K562 (cell line): ENCODE measurements around the gene RHEB.

Source experiments
- CTCF ChIP-seq, 3 experiments: IDR thresholded peaks in 2 of 3; conservative IDR thresholded peaks in 1 of 3; 2 replicates each; pipeline ENCODE4 v1.5.1; 2011 to 2012; ENCODE audit warnings: low read length in 3 of 3, mild to moderate bottlenecking in 3 of 3, control low read depth in 2 of 3, improper control_type of control experiment in 1 of 3, inconsistent platforms in 1 of 3, low read depth in 1 of 3, mixed read lengths in 1 of 3, moderate library complexity in 1 of 3; ENCODE audit not compliant: insufficient read depth in 2 of 3
- EZH2 ChIP-seq: IDR thresholded peaks from 2 replicates; pipeline ENCODE4 v1.6.1; 2012; ENCODE audit warnings: low read depth, mild to moderate bottlenecking, inconsistent platforms, low read length, borderline replicate concordance
- FOXP1 ChIP-seq: sonication (generic); formaldehyde crosslinking; IDR thresholded peaks from 2 replicates; pipeline ENCODE4 v1.8.0; 2022; ENCODE audit warnings: mild to moderate bottlenecking, missing genetic modification reagents
- NR2C2 ChIP-seq, 2 experiments: fragments of 200-800 bp in 1 of 2; sonication (Bioruptor generic) in 1 of 2; sonication (generic) in 1 of 2; formaldehyde crosslinking in 1 of 2; IDR thresholded peaks; 2 replicates each; pipeline versions ENCODE4 v1.6.1 to v1.8.0; 2016 to 2022; ENCODE audit warnings: mild to moderate bottlenecking in 1 of 2, missing compliant biosample characterization in 1 of 2, missing genetic modification characterization in 1 of 2, missing genetic modification reagents in 1 of 2
- PCBP2 ChIP-seq: fragments of 200-400 bp; formaldehyde crosslinking; IDR thresholded peaks from 2 replicates; pipeline ENCODE4 v1.6.1; 2018; ENCODE audit warnings: low read length, low read depth, mild to moderate bottlenecking, moderate library complexity; ENCODE audit not compliant: poor library complexity, severe bottlenecking
- RBM25 ChIP-seq: fragments of 200-400 bp; formaldehyde crosslinking; IDR thresholded peaks from 2 replicates; pipeline ENCODE4 v1.6.1; 2018; ENCODE audit warnings: low read length, low read depth, moderate library complexity; ENCODE audit not compliant: severe bottlenecking
- ZKSCAN8 ChIP-seq: fragments of 200-800 bp; sonication (Bioruptor generic); IDR thresholded peaks from 2 replicates; pipeline ENCODE4 v1.6.1; 2016; ENCODE audit warnings: missing genetic modification characterization, missing compliant biosample characterization
- TF ChIP-seq, protein P1 (sequence below): sonication (generic); formaldehyde crosslinking; IDR thresholded peaks from 2 replicates; pipeline ENCODE4 v1.8.1; 2022; ENCODE audit warnings: missing genetic modification reagents

- TF ChIP-seq ZKSCAN8 (CRISPR knock-in tag) (no peak), FOXP1 (CRISPR knock-in tag) (no peak), NR2C2 (CRISPR knock-in tag; IDR thresholded peaks at IDR 0.05) (no peak), NR2C2 (tag; IDR thresholded peaks at IDR 0.05) (no peak), PCBP2 (no peak), EZH2 (no peak), RBM25 (no peak), CTCF (IDR thresholded peaks at IDR 0.05 in 2 of 3, conservative IDR thresholded peaks at IDR 0.05 in 1 of 3; ENCODE audit: insufficient read depth in 2 of 3, low read depth in 1 of 3, low read length in 3 of 3) (no peak)
- TF ChIP-seq, protein P1, sequence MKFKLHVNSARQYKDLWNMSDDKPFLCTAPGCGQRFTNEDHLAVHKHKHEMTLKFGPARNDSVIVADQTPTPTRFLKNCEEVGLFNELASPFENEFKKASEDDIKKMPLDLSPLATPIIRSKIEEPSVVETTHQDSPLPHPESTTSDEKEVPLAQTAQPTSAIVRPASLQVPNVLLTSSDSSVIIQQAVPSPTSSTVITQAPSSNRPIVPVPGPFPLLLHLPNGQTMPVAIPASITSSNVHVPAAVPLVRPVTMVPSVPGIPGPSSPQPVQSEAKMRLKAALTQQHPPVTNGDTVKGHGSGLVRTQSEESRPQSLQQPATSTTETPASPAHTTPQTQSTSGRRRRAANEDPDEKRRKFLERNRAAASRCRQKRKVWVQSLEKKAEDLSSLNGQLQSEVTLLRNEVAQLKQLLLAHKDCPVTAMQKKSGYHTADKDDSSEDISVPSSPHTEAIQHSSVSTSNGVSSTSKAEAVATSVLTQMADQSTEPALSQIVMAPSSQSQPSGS (CRISPR knock-in tag) = no peak
Observed at GRCh38 chr7:151484971-151485707, 34.6 kb downstream of the RHEB start.
